ENCODE measurements around the gene OR51Q1.

DNA sequence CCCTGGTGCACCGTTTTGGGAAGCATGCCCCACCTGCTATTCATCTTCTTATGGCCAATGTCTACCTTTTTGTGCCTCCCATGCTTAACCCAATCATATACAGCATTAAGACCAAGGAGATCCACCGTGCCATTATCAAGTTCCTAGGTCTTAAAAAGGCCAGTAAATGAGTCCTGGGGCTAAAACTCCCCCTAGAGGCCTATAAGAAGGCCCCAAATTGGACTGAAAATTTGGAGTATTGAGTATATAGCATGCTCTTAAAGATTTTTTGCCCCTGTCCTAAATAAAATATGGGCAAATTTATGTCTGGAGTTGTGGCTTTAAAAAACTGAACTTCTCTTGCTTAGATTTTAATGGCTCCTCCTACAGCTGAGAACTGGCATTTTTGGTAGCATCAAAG lies 31.7 kb upstream of the OR51Q1 start:
- TF ChIP-seq TAF1 (IDR thresholded peaks at IDR 0.05; ENCODE audit: low read depth): no peak
- no peak for TF ChIP-seq EP300 (IDR thresholded peaks at IDR 0.05; ENCODE audit: borderline replicate concordance)
- TF ChIP-seq CEBPB (IDR thresholded peaks at IDR 0.05): no peak
- TF ChIP-seq REST (IDR thresholded peaks at IDR 0.05; ENCODE audit: low read depth): no peak
- no peak for TF ChIP-seq RAD21 (IDR thresholded peaks at IDR 0.05; ENCODE audit: low read depth)
- no peak for TF ChIP-seq YY1 (IDR thresholded peaks at IDR 0.05; ENCODE audit: low read depth)
- no peak for TF ChIP-seq FOXM1 (IDR thresholded peaks at IDR 0.05; ENCODE audit: borderline replicate concordance, low read depth)
- TF ChIP-seq, protein P1, sequence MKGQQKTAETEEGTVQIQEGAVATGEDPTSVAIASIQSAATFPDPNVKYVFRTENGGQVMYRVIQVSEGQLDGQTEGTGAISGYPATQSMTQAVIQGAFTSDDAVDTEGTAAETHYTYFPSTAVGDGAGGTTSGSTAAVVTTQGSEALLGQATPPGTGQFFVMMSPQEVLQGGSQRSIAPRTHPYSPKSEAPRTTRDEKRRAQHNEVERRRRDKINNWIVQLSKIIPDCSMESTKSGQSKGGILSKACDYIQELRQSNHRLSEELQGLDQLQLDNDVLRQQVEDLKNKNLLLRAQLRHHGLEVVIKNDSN (IDR thresholded peaks at IDR 0.05): no peak
- TF ChIP-seq, protein P2, sequence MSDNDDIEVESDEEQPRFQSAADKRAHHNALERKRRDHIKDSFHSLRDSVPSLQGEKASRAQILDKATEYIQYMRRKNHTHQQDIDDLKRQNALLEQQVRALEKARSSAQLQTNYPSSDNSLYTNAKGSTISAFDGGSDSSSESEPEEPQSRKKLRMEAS (IDR thresholded peaks at IDR 0.05): no peak
- no peak for TF ChIP-seq NFIC (IDR thresholded peaks at IDR 0.05)
- no peak for TF ChIP-seq TEAD4 (IDR thresholded peaks at IDR 0.05)
- TF ChIP-seq ZBTB7A (IDR thresholded peaks at IDR 0.05; ENCODE audit: low read depth): no peak

Data from Ishikawa (cell line).